Kasumi-1 (cell line): ENCODE measurements around the gene MAGEB17.
A peak's percentile ranks its signal among the peaks of the same experiment; 100 is the strongest.
"Not testable (repeated sequence)": the region's sequence is repeated elsewhere in the genome, so short reads cannot be mapped to it uniquely, and the experiment has no call there.

Source experiments
- DNase-seq, 2 experiments: peaks; one replicate each; lab custom pipeline; 2025; lab: John Stamatoyannopoulos, UW

MAGEB17 gene

GRCh38 chrX:16167181-16167580, at the start of gene MAGEB17:
Gene MAGEB17 (plus strand): TSS chrX:16167481. CDS start chrX:16170383, 2,902 bp downstream.
- DNase-seq, result no peak

GRCh38 chrX:16119353-16120220, 47.7 kb upstream of the MAGEB17 start:
- DNase-seq, result no peak

GRCh38 chrX:16120431-16120830, 46.9 kb upstream of the MAGEB17 start:
- DNase-seq, result no peak

- peak; percentile 48 to 53 for DNase-seq
Measured at GRCh38 chrX:16123222-16123786, 44.0 kb upstream of the MAGEB17 start, which contains the start of gene GRPR. Gene GRPR (plus strand): TSS chrX:16123565. CDS start chrX:16123954, 389 bp downstream.

GRCh38 chrX:16124201-16124600, 43.1 kb upstream of the MAGEB17 start:
- DNase-seq, result no peak

GRCh38 chrX:16125520-16126149, 41.6 kb upstream of the MAGEB17 start:
- DNase-seq, result no peak

GRCh38 chrX:16130707-16131106, 36.6 kb upstream of the MAGEB17 start:
- no peak for DNase-seq

- no peak for DNase-seq
Measured at GRCh38 chrX:16134936-16135335, 32.3 kb upstream of the MAGEB17 start.

- no peak for DNase-seq
Measured at GRCh38 chrX:16136080-16136479, 31.2 kb upstream of the MAGEB17 start.

GRCh38 chrX:16137416-16138107, 29.7 kb upstream of the MAGEB17 start:
- no peak for DNase-seq

- peak in 1 of 2 experiments; percentile 5 for DNase-seq
Measured at GRCh38 chrX:16138108-16138427, 29.2 kb upstream of the MAGEB17 start.

GRCh38 chrX:16140448-16140847, 26.8 kb upstream of the MAGEB17 start:
- no peak for DNase-seq

- no peak for DNase-seq
Measured at GRCh38 chrX:16140983-16141382, 26.3 kb upstream of the MAGEB17 start.

GRCh38 chrX:16141422-16142245, 25.6 kb upstream of the MAGEB17 start:
- no peak for DNase-seq

GRCh38 chrX:16142246-16142558, 25.1 kb upstream of the MAGEB17 start:
- DNase-seq, result no peak

- no peak for DNase-seq
Measured at GRCh38 chrX:16143968-16144367, 23.3 kb upstream of the MAGEB17 start.

GRCh38 chrX:16144420-16144819, 22.9 kb upstream of the MAGEB17 start:
- DNase-seq, result no peak

GRCh38 chrX:16145093-16145492, 22.2 kb upstream of the MAGEB17 start:
- DNase-seq, result not testable (repeated sequence)

- DNase-seq, result no peak
Measured at GRCh38 chrX:16145656-16146055, 21.6 kb upstream of the MAGEB17 start.

GRCh38 chrX:16148896-16149295, 18.4 kb upstream of the MAGEB17 start:
- no peak for DNase-seq

- DNase-seq, result no peak
Measured at GRCh38 chrX:16155581-16156096, 11.6 kb upstream of the MAGEB17 start.
